Renal cortical epithelial cell (primary cell): ENCODE data around the gene TLK1. TPM values are rescaled to one million over a fixed set of nuclear protein-coding genes. Genes with fewer than 3 reads are reported as not detected.
"Not testable (repeated sequence)": the region's sequence is repeated elsewhere in the genome, so short reads cannot be mapped to it uniquely, and the experiment has no call there.

Experiments used
- DNase-seq: peaks from one replicate; pipeline ENCODE4 v3.0.0-alpha.2; 2011; ENCODE audit warnings: low read depth
- total RNA-seq: library from RNA; depleted of rRNA; stranded (reverse); fragments of >200 nt; gene quantifications from 2 replicates; pipeline ENCODE4 v1.2.3, GENCODE V29; 2014

The TLK1 gene
- total RNA-seq, 1 donor from 2014 or later = 58.8 TPM

- DNase-seq = no peak
Observed at GRCh38 chr2:171142398-171142797, 18.3 kb downstream of the TLK1 start.

GRCh38 chr2:171141320-171141719, 19.4 kb downstream of the TLK1 start:
- DNase-seq = no peak

- no peak for DNase-seq
Observed at GRCh38 chr2:171139860-171140259, 20.8 kb downstream of the TLK1 start.

- no peak for DNase-seq
Observed at GRCh38 chr2:171136024-171136423, 24.7 kb downstream of the TLK1 start.

- peak; percentile 22 for DNase-seq
Observed at GRCh38 chr2:171134624-171135230, 26.0 kb downstream of the TLK1 start.

GRCh38 chr2:171132086-171132485, 28.6 kb downstream of the TLK1 start:
- no peak for DNase-seq

- no peak for DNase-seq
Observed at GRCh38 chr2:171128461-171128860, 32.2 kb downstream of the TLK1 start.

- DNase-seq = no peak
Observed at GRCh38 chr2:171124541-171124940, 36.2 kb downstream of the TLK1 start.

GRCh38 chr2:171109571-171109970, 51.1 kb downstream of the TLK1 start:
- no peak for DNase-seq

GRCh38 chr2:171109020-171109419, 51.7 kb downstream of the TLK1 start:
- no peak for DNase-seq

GRCh38 chr2:171107803-171108202, 52.9 kb downstream of the TLK1 start:
- DNase-seq = no peak

- no peak for DNase-seq
Observed at GRCh38 chr2:171104379-171104778, 56.3 kb downstream of the TLK1 start.

GRCh38 chr2:171102802-171103201, 57.9 kb downstream of the TLK1 start:
- no peak for DNase-seq

- DNase-seq = no peak
Observed at GRCh38 chr2:171100370-171100769, 60.3 kb downstream of the TLK1 start.

- DNase-seq = no peak
Observed at GRCh38 chr2:171098607-171099006, 62.1 kb downstream of the TLK1 start.

- no peak for DNase-seq
Observed at GRCh38 chr2:171095014-171095582, 65.6 kb downstream of the TLK1 start.

GRCh38 chr2:171091517-171091916, 69.2 kb downstream of the TLK1 start:
- DNase-seq = not testable (repeated sequence)

- no peak for DNase-seq
Observed at GRCh38 chr2:171089489-171089888, 71.2 kb downstream of the TLK1 start.

GRCh38 chr2:171088057-171088834, 72.4 kb downstream of the TLK1 start:
- no peak for DNase-seq

GRCh38 chr2:171087547-171087946, 73.1 kb downstream of the TLK1 start:
- DNase-seq = no peak

GRCh38 chr2:171086352-171087290, 74.1 kb downstream of the TLK1 start:
- DNase-seq = peak; percentile 58

GRCh38 chr2:171084128-171084527, 76.6 kb downstream of the TLK1 start:
- DNase-seq = peak; percentile 49
